ENCODE results near the gene METTL1. TPM values are rescaled to one million over a fixed set of nuclear protein-coding genes. Genes with fewer than 3 reads are reported as not detected.

The METTL1 gene
- total and polyA plus RNA-seq, 9 donors = 5.7 to 48.6 (median 26.4) TPM

DNA sequence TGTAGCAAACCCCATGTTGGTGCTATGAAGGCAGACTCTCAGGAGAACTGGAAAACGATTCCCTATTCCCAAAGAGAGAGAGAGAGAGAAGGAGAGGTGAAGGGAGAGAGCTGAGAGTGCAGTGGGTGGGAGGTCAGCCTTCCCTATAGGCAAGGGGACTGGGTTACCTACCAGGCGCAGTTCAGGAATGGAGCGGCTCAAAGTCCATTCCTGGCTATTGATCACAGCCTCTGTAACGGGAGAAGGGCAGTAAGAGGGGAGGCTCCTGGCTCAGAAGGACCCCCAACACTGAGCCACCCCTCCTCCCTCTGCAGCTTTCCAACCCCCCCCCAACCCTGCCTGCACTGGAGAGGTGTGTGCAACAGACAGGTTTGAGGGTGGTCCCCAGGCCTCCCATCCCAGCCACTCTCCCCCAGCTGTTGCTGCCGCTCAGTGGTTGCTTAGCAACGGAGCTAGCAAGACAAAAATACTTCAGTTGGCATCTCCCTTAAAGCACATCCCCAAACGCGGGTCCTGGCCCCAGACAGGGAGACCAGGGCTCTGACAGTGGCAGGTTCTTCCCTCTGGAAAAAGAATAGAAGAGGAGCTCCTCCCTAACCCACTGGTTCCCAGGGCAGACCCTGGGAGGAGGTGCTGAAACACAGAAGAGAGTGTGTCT lies 36.6 kb downstream of the METTL1 start:
- Histone ChIP-seq H3K4me1 (ENCODE audit: insufficient read depth) (peaks cover 5% of the 10 kb centered on the region), H3K36me3 (no peaks in the 10 kb centered on the region), H3K27ac (no peak overlapping the region), H3K4me3 (no peak overlapping the region), H3K9me3 (no peaks in the 10 kb centered on the region), H3K27me3 (peaks cover 7% of the 10 kb centered on the region)
- intact Hi-C loops (cut with DNase I) = no loop called here
- DNase-seq = no peak
- WGBS, 3 donors = 11 to 22% (median 14%) methylated on average over 8 of the region's 8 CpGs
- TF ChIP-seq EP300 (IDR thresholded peaks at IDR 0.05) (no peak), POLR2A (IDR thresholded peaks at IDR 0.05) (no peak)
- TF ChIP-seq, protein P1, sequence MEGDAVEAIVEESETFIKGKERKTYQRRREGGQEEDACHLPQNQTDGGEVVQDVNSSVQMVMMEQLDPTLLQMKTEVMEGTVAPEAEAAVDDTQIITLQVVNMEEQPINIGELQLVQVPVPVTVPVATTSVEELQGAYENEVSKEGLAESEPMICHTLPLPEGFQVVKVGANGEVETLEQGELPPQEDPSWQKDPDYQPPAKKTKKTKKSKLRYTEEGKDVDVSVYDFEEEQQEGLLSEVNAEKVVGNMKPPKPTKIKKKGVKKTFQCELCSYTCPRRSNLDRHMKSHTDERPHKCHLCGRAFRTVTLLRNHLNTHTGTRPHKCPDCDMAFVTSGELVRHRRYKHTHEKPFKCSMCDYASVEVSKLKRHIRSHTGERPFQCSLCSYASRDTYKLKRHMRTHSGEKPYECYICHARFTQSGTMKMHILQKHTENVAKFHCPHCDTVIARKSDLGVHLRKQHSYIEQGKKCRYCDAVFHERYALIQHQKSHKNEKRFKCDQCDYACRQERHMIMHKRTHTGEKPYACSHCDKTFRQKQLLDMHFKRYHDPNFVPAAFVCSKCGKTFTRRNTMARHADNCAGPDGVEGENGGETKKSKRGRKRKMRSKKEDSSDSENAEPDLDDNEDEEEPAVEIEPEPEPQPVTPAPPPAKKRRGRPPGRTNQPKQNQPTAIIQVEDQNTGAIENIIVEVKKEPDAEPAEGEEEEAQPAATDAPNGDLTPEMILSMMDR (IDR thresholded peaks at IDR 0.05) = no peak

DNA sequence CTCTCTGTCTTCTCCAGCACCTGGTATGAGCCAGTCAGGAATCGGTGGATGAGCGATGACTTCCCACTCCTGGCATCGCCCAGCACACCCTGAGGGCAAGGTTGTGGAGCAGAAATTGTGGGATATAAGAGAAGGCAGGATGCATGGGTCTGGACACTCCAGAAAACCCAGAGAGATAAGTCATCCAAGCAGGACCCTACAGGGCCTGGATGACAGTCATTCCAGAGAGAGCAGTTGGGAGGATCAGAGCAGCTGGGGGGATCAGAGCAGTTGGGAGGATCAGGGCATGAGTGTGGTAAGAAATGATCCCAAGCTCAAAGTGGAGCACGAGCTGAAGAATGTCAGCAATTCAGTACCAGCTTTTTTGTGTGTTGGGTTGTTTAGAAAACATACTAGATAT lies 37.3 kb downstream of the METTL1 start:
- Histone ChIP-seq H3K9me3 (no peaks in the 10 kb centered on the region), H3K4me3 (no peak overlapping the region), H3K27me3 (peaks cover 7% of the 10 kb centered on the region), H3K4me1 (ENCODE audit: insufficient read depth) (peaks cover 5% of the 10 kb centered on the region), H3K27ac (no peak overlapping the region), H3K36me3 (no peaks in the 10 kb centered on the region)
- no peak for DNase-seq
- TF ChIP-seq, protein P1 (IDR thresholded peaks at IDR 0.05) = no peak
- no peak for TF ChIP-seq POLR2A (IDR thresholded peaks at IDR 0.05)
- TF ChIP-seq EP300 (IDR thresholded peaks at IDR 0.05) = no peak
- intact Hi-C loops (cut with DNase I) = loop anchor here in 1 of 4 donors (5.0 kb wide), 1 partner anchor 703 kb away; no protein-coding TSS in a partner anchor
- 68 to 79% (median 69%) methylated on average over 4 of the region's 4 CpGs for WGBS, 3 donors

DNA sequence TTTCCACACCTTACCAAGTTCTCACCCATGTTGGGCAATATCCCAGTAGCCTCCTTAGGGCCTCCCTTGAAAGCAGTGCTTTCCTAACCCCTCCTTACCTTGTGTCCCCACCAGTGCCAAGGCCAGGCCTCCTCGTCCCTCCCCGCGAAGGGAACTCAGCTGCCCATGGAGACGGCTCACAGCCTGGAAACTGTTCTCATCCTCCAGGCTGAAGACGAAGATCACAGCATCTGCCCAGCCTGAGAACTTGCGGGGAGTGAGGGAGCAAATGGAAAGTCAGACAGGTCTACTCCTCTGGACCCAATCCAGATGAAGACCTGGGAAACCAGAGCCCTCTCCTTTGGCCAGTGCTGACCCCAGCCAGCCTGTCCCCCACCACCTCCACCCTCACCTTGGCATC lies 38.0 kb downstream of the METTL1 start:
- DNase-seq = no peak
- no peak overlapping the region for H3K27ac ChIP-seq
- intact Hi-C loops (cut with DNase I) = loop anchor here in 1 of 4 donors (5.0 kb wide), 1 partner anchor 703 kb away; no protein-coding TSS in a partner anchor
- peaks cover 5% of the 10 kb centered on the region for H3K4me1 ChIP-seq (ENCODE audit: insufficient read depth)
- TF ChIP-seq, protein P1 (IDR thresholded peaks at IDR 0.05) = no peak
- TF ChIP-seq POLR2A (IDR thresholded peaks at IDR 0.05) (no peak), EP300 (IDR thresholded peaks at IDR 0.05) (no peak)
- peaks cover 7% of the 10 kb centered on the region for H3K27me3 ChIP-seq
- no peak overlapping the region for H3K4me3 ChIP-seq
- H3K9me3 ChIP-seq = no peaks in the 10 kb centered on the region
- 67 to 76% (median 76%) methylated on average over 6 of the region's 6 CpGs for WGBS, 3 donors
- no peaks in the 10 kb centered on the region for H3K36me3 ChIP-seq

DNA sequence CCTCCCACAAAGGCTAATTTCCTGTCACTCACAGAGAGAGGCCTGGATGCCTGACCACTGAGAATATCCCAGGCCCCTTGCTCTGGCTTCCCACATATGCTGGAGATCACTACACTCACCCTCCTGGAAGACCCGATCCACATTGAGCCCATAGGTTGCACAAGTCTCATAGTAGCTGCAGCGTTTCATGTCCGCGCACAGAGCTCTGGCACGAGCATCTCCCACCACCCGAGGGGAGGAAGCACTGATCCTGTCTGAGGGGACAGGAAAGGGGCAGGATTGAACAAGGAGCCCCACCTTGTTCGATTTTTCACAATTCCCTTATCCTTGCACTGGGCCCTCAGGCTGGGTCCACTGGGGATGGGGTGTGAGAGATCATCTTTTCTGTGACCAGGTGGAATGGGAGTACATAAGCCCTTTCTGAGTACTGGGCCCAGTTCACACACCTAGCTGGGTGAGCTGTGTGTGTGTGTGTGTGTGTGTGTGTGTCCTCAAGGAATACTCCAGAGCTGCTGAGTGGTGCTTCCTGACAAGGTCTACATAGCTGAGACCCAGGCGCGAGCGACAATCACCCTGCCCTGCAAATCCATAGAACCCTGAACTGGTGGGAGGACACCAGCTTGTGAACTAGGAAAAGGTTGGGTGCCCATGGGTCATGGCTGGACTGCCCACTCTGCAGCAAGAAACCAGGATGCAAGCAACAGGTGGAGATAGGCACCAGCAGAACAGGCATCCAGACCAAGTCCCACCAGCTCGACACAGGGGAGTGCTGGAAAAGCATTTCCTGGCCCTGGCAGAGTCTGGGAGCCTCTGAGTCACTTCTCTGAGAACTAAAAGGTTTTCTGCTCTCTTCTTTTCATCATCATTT lies 38.9 kb downstream of the METTL1 start:
- 82 to 85% (median 82%) methylated on average over 11 of the region's 11 CpGs for WGBS, 3 donors
- no peak overlapping the region for H3K27ac ChIP-seq
- no peaks in the 10 kb centered on the region for H3K36me3 ChIP-seq
- no peaks in the 10 kb centered on the region for H3K9me3 ChIP-seq
- peak in 1 of 5 donors; percentile 3 for DNase-seq
- peaks cover 5% of the 10 kb centered on the region for H3K4me1 ChIP-seq (ENCODE audit: insufficient read depth)
- intact Hi-C loops (cut with DNase I) = loop anchor here in 1 of 4 donors (5.0 kb wide), 1 partner anchor 704 kb away; no protein-coding TSS in a partner anchor
- H3K4me3 ChIP-seq = no peak overlapping the region
- TF ChIP-seq, protein P1 (IDR thresholded peaks at IDR 0.05) = no peak
- TF ChIP-seq EP300 (IDR thresholded peaks at IDR 0.05) (no peak), POLR2A (IDR thresholded peaks at IDR 0.05) (no peak)
- peaks cover 7% of the 10 kb centered on the region for H3K27me3 ChIP-seq

All from ovary (tissue), 9 donors.